Measurements from ENCODE around the gene TRAPPC14. TPM values are rescaled to one million over a fixed set of nuclear protein-coding genes. Genes with fewer than 3 reads are reported as not detected.

The TRAPPC14 gene
- total RNA-seq, 4 donors from 2014 or later = 6.9 to 36.9 (median 12.7) TPM

GRCh38 chr7:100176096-100177044 lies 17.8 kb upstream of the TRAPPC14 start:
- Histone ChIP-seq H3K36me3 (no peaks in the 10 kb centered on the region), H3K4me1 (peaks cover 0 to 26% (median 11%) of the 10 kb centered on the region in 4 donors), H3K27ac (peak overlapping the region in 2 of 4 donors; percentile 29 to 42), H3K27me3 (peaks cover 0 to 8% of the 10 kb centered on the region in 2 donors), H3K4me3 (peak overlapping the region; percentile 41 to 51 (median 46)), H3K9me3 (no peaks in the 10 kb centered on the region)
- TF ChIP-seq EP300 (IDR thresholded peaks at IDR 0.05) = no peak
- WGBS, 2 donors = 49 to 51% methylated on average over 14 of the region's 14 CpGs
- DNase-seq (ENCODE audit: low spot score in 2 of 2) = no peak

- TF ChIP-seq POLR2A (IDR thresholded peaks at IDR 0.05) = no peak
- no peak for TF ChIP-seq EP300 (IDR thresholded peaks at IDR 0.05)
- no peak for TF ChIP-seq CTCF (IDR thresholded peaks at IDR 0.05)
- Histone ChIP-seq H3K4me3 (no peak overlapping the region), H3K27me3 (peaks cover 0 to 12% of the 10 kb centered on the region in 2 donors), H3K36me3 (no peaks in the 10 kb centered on the region), H3K4me1 (peaks cover 0 to 34% (median 18%) of the 10 kb centered on the region in 4 donors), H3K9me3 (no peaks in the 10 kb centered on the region), H3K27ac (no peak overlapping the region)
- DNase-seq (ENCODE audit: low spot score in 2 of 2) = no peak
- 88 to 93% methylated on average over 14 of the region's 14 CpGs for WGBS, 2 donors
These were observed 16.9 kb upstream of the TRAPPC14 start for GRCh38 chr7:100175296-100175935.

GRCh38 chr7:100174582-100174981 lies 16.1 kb upstream of the TRAPPC14 start:
- TF ChIP-seq POLR2A (IDR thresholded peaks at IDR 0.05) (no peak), EP300 (IDR thresholded peaks at IDR 0.05) (no peak), CTCF (IDR thresholded peaks at IDR 0.05) (no peak)
- DNase-seq (ENCODE audit: low spot score in 2 of 2) = no peak
- peaks cover 0 to 12% of the 10 kb centered on the region in 2 donors for H3K27me3 ChIP-seq
- 77 to 83% methylated on average over 5 of the region's 5 CpGs for WGBS, 2 donors
- no peaks in the 10 kb centered on the region for H3K9me3 ChIP-seq
- peaks cover 0 to 34% (median 18%) of the 10 kb centered on the region in 4 donors for H3K4me1 ChIP-seq
- H3K36me3 ChIP-seq = no peaks in the 10 kb centered on the region
- no peak overlapping the region for H3K4me3 ChIP-seq
- no peak overlapping the region for H3K27ac ChIP-seq

- no peak overlapping the region for H3K27ac ChIP-seq
- H3K36me3 ChIP-seq = no peaks in the 10 kb centered on the region
- TF ChIP-seq EP300 (IDR thresholded peaks at IDR 0.05) = no peak
- TF ChIP-seq CTCF (IDR thresholded peaks at IDR 0.05) = no peak
- TF ChIP-seq POLR2A (IDR thresholded peaks at IDR 0.05) = no peak
- no peaks in the 10 kb centered on the region for H3K9me3 ChIP-seq
- no peak for DNase-seq (ENCODE audit: low spot score in 2 of 2)
- H3K4me1 ChIP-seq = peaks cover 0 to 39% (median 18%) of the 10 kb centered on the region in 4 donors
- peaks cover 0 to 12% of the 10 kb centered on the region in 2 donors for H3K27me3 ChIP-seq
- 91 to 92% methylated on average over 11 of the region's 11 CpGs for WGBS, 2 donors
- no peak overlapping the region for H3K4me3 ChIP-seq
These were observed 15.4 kb upstream of the TRAPPC14 start for GRCh38 chr7:100173806-100174495.

- no peaks in the 10 kb centered on the region for H3K9me3 ChIP-seq
- H3K4me1 ChIP-seq = peaks cover 0 to 46% (median 28%) of the 10 kb centered on the region in 4 donors
- peaks cover 0 to 12% of the 10 kb centered on the region in 2 donors for H3K27me3 ChIP-seq
- H3K4me3 ChIP-seq = peak overlapping the region; percentile 22 to 51 (median 36)
- no peak for DNase-seq (ENCODE audit: low spot score in 2 of 2)
- TF ChIP-seq CTCF (IDR thresholded peaks at IDR 0.05) (no peak), POLR2A (IDR thresholded peaks at IDR 0.05) (no peak), EP300 (IDR thresholded peaks at IDR 0.05) (no peak)
- H3K27ac ChIP-seq = no peak overlapping the region
- WGBS, 2 donors = 36 to 41% methylated on average over 18 to 20 of the region's 22 CpGs
- H3K36me3 ChIP-seq = no peaks in the 10 kb centered on the region
These were observed 13.3 kb upstream of the TRAPPC14 start for GRCh38 chr7:100171840-100172239.

All from tibial nerve (tissue), 4 donors.